Ishikawa (cell line): ENCODE measurements around the gene MED13L.

Experiments
- CEBPB ChIP-seq: IDR thresholded peaks from 2 replicates; pipeline ENCODE4 v1.6.1; 2012
- CREB1 ChIP-seq: IDR thresholded peaks from 2 replicates; pipeline ENCODE4 v1.6.1; 2012; ENCODE audit warnings: low read depth
- EGR1 ChIP-seq: IDR thresholded peaks from 2 replicates; pipeline ENCODE4 v1.6.1; 2012
- EP300 ChIP-seq: IDR thresholded peaks from 2 replicates; pipeline ENCODE4 v1.6.1; 2012; ENCODE audit warnings: borderline replicate concordance
- FOXM1 ChIP-seq: IDR thresholded peaks from 2 replicates; pipeline ENCODE4 v1.6.1; 2012; ENCODE audit warnings: low read depth, borderline replicate concordance
- MAX ChIP-seq: IDR thresholded peaks from 2 replicates; pipeline ENCODE4 v1.6.1; 2012
- NFIC ChIP-seq: IDR thresholded peaks from 2 replicates; pipeline ENCODE4 v1.6.1; 2012
- RAD21 ChIP-seq: IDR thresholded peaks from 2 replicates; pipeline ENCODE4 v1.6.1; 2012; ENCODE audit warnings: low read depth
- REST ChIP-seq: IDR thresholded peaks from 2 replicates; pipeline ENCODE4 v1.6.1; 2012; ENCODE audit warnings: low read depth, mild to moderate bottlenecking
- TAF1 ChIP-seq: IDR thresholded peaks from 2 replicates; pipeline ENCODE4 v1.6.1; 2012; ENCODE audit warnings: low read depth, mild to moderate bottlenecking
- TCF12 ChIP-seq: IDR thresholded peaks from 2 replicates; pipeline ENCODE4 v1.6.1; 2012; ENCODE audit warnings: low read depth
- TEAD4 ChIP-seq: IDR thresholded peaks from 2 replicates; pipeline ENCODE4 v1.6.1; 2012
- USF1 ChIP-seq: IDR thresholded peaks from 2 replicates; pipeline ENCODE4 v1.6.1; 2012
- YY1 ChIP-seq: IDR thresholded peaks from 2 replicates; pipeline ENCODE4 v1.6.1; 2012; ENCODE audit warnings: low read depth
- ZBTB7A ChIP-seq: IDR thresholded peaks from 2 replicates; pipeline ENCODE4 v1.6.1; 2012; ENCODE audit warnings: low read depth

The MED13L gene

GRCh38 chr12:116148844-116149243 lies 128.6 kb downstream of the MED13L start:
- TF ChIP-seq MAX (no peak), TCF12 (no peak), ZBTB7A (no peak), EGR1 (no peak), EP300 (no peak), YY1 (no peak), USF1 (no peak), REST (no peak), TAF1 (no peak), RAD21 (no peak), CREB1 (no peak), TEAD4 (no peak), CEBPB (no peak)

GRCh38 chr12:116146386-116146785 lies 131.1 kb downstream of the MED13L start:
- no peak for TF ChIP-seq USF1
- no peak for TF ChIP-seq FOXM1
- TF ChIP-seq TEAD4: no peak
- TF ChIP-seq ZBTB7A: no peak
- no peak for TF ChIP-seq YY1
- no peak for TF ChIP-seq NFIC

- TF ChIP-seq FOXM1 (no peak), USF1 (no peak), EGR1 (no peak)
Measured at GRCh38 chr12:116145451-116145850, 132.0 kb downstream of the MED13L start.

GRCh38 chr12:116144384-116144783 lies 133.1 kb downstream of the MED13L start:
- TF ChIP-seq USF1 (no peak), CREB1 (no peak), EP300 (no peak), TAF1 (no peak)

GRCh38 chr12:116143909-116144308 lies 133.6 kb downstream of the MED13L start:
- TF ChIP-seq FOXM1 (no peak), TAF1 (no peak), CEBPB (no peak), CREB1 (no peak), ZBTB7A (no peak), EGR1 (no peak), USF1 (no peak), NFIC (no peak), MAX (no peak), REST (no peak)
